Hematopoietic multipotent progenitor cell treated with erythropoietin and hydrocortisone succinate and interleukin-3 and kit ligand, for 17 days (in vitro differentiated cells): ENCODE data around the gene PAPPA2.

Experiments used
- DNase-seq: peaks from one replicate; pipeline ENCODE4 v3.0.0-alpha.2; 2015; ENCODE audit warnings: low spot score

The PAPPA2 gene

GRCh38 chr1:176803596-176803995 is 340.6 kb downstream of the PAPPA2 start:
- DNase-seq, result no peak

GRCh38 chr1:176809292-176809691 is 346.3 kb downstream of the PAPPA2 start:
- no peak for DNase-seq

- no peak for DNase-seq
These were observed 348.7 kb downstream of the PAPPA2 start for GRCh38 chr1:176811511-176812288.

- no peak for DNase-seq
These were observed 352.6 kb downstream of the PAPPA2 start for GRCh38 chr1:176815621-176816020.

GRCh38 chr1:176816232-176816631 is 353.3 kb downstream of the PAPPA2 start:
- DNase-seq, result no peak

GRCh38 chr1:176820391-176821031 is 357.5 kb downstream of the PAPPA2 start:
- no peak for DNase-seq

- DNase-seq, result no peak
These were observed 363.3 kb downstream of the PAPPA2 start for GRCh38 chr1:176826265-176826664.

GRCh38 chr1:176829261-176829660 is 366.3 kb downstream of the PAPPA2 start:
- no peak for DNase-seq

- DNase-seq, result no peak
These were observed 368.2 kb downstream of the PAPPA2 start for GRCh38 chr1:176831150-176831549.

GRCh38 chr1:176837708-176838107 is 374.7 kb downstream of the PAPPA2 start:
- DNase-seq, result no peak

GRCh38 chr1:176838276-176838995 is 375.5 kb downstream of the PAPPA2 start:
- DNase-seq, result no peak

GRCh38 chr1:176839216-176839615 is 376.2 kb downstream of the PAPPA2 start:
- DNase-seq, result no peak

GRCh38 chr1:176841238-176841637 is 378.3 kb downstream of the PAPPA2 start:
- DNase-seq, result no peak

- no peak for DNase-seq
These were observed 380.6 kb downstream of the PAPPA2 start for GRCh38 chr1:176843352-176844297.

GRCh38 chr1:176847052-176847451 is 384.1 kb downstream of the PAPPA2 start:
- DNase-seq, result no peak

- no peak for DNase-seq
These were observed 386.3 kb downstream of the PAPPA2 start for GRCh38 chr1:176849281-176849680.

GRCh38 chr1:176850871-176851270 is 387.9 kb downstream of the PAPPA2 start:
- no peak for DNase-seq

GRCh38 chr1:176852124-176852523 is 389.1 kb downstream of the PAPPA2 start:
- no peak for DNase-seq

- no peak for DNase-seq
These were observed 390.5 kb downstream of the PAPPA2 start for GRCh38 chr1:176853503-176853902.

GRCh38 chr1:176854121-176854520 is 391.1 kb downstream of the PAPPA2 start:
- no peak for DNase-seq

GRCh38 chr1:176854758-176855745 is 392.1 kb downstream of the PAPPA2 start:
- no peak for DNase-seq
